BJ (cell line): ENCODE results near the gene OVOL2. TPM values are rescaled to one million over a fixed set of nuclear protein-coding genes. Genes with fewer than 3 reads are reported as not detected.
A peak's percentile ranks its signal among the peaks of the same experiment; 100 is the strongest.

ENCODE experiments used
- CTCF ChIA-PET: fragments of 350-600 bp; formaldehyde crosslinking; extraction: SDS; loops from one replicate; lab custom pipeline; 2021; ENCODE audit warnings: antibody characterized with exemption, inconsistent platforms; lab: Yijun Ruan, JAX
- POLR2A ChIA-PET: fragments of 300-600 bp; sonication (Branson Sonifier 250); formaldehyde crosslinking; extraction: SDS; loops from one replicate; lab custom pipeline; 2021; ENCODE audit warnings: antibody characterized with exemption; lab: Charles Lee
- DNase-seq: peaks from one replicate; pipeline ENCODE4 v3.0.0-alpha.2; 2011; ENCODE audit warnings: low read depth
- H3K27me3 ChIP-seq: 2 replicates; pipeline ENCODE4 v1.6.0; 2011; ENCODE audit warnings: low read length; ENCODE audit not compliant: control insufficient read depth, insufficient read depth
- H3K36me3 ChIP-seq: 2 replicates; pipeline ENCODE4 v1.5.1; 2011; ENCODE audit warnings: low read length; ENCODE audit not compliant: control insufficient read depth, insufficient read depth
- H3K4me3 ChIP-seq: 2 replicates; pipeline ENCODE4 v1.5.1; 2011; ENCODE audit warnings: low read depth, mild to moderate bottlenecking, control low read depth, low read length
- CTCF ChIP-seq: IDR thresholded peaks from 2 replicates; pipeline ENCODE4 v1.5.1; 2011; ENCODE audit warnings: low read depth, mild to moderate bottlenecking, control low read depth, inconsistent platforms, low read length, moderate library complexity; ENCODE audit not compliant: insufficient read depth
- polyA plus RNA-seq: library from polyadenylated mRNA; depleted of rRNA; stranded (reverse); fragments of >200 nt; gene quantifications from 2 replicates; pipeline ENCODE4 v1.2.3, GENCODE V29; 2011

The OVOL2 gene
- polyA plus RNA-seq, 1 experiment, result not detected

GRCh38 chr20:18066421-18067333 lies 9.0 kb upstream of the OVOL2 start:
- Histone ChIP-seq H3K36me3 (no peaks in the 10 kb centered on the region), H3K27me3 (no peaks in the 10 kb centered on the region), H3K4me3 (no peak overlapping the region)
- CTCF ChIA-PET, result no interaction called here
- POLR2A ChIA-PET, result no interaction called here
- TF ChIP-seq CTCF, result 0 out of 2 replicates have a peak, but pooled peaks have one; percentile 13
- no peak for DNase-seq

GRCh38 chr20:18063676-18064075 lies 6.0 kb upstream of the OVOL2 start:
- POLR2A ChIA-PET, result no interaction called here
- no peak for DNase-seq
- CTCF ChIA-PET, result no interaction called here

GRCh38 chr20:18059603-18060002 lies 1.9 kb upstream of the OVOL2 start:
- H3K4me3 ChIP-seq, result no peak overlapping the region
- DNase-seq, result no peak
- H3K27me3 ChIP-seq, result peaks cover 36% of the 10 kb centered on the region
- ChIA-PET POLR2A (no interaction called here), CTCF (no interaction called here)
- TF ChIP-seq CTCF, result no peak
- H3K36me3 ChIP-seq, result no peaks in the 10 kb centered on the region

More at GRCh38 chr20:18063676-18064075, 6.0 kb upstream of the OVOL2 start:
- Histone ChIP-seq H3K4me3 (no peak overlapping the region), H3K36me3 (no peaks in the 10 kb centered on the region), H3K27me3 (peaks cover 6% of the 10 kb centered on the region; the same call in 1 of the 2 replicates)
- no peak for TF ChIP-seq CTCF

- no peak for TF ChIP-seq CTCF
- no peaks in the 10 kb centered on the region for H3K36me3 ChIP-seq
- DNase-seq, result no peak
- ChIA-PET CTCF (no interaction called here), POLR2A (no interaction called here)
- peaks cover 38% of the 10 kb centered on the region for H3K27me3 ChIP-seq
- no peak overlapping the region for H3K4me3 ChIP-seq
Observed at GRCh38 chr20:18058661-18059467, 1.1 kb upstream of the OVOL2 start.

GRCh38 chr20:18057994-18058349 lies 256 bp upstream of the OVOL2 start:
- TF ChIP-seq CTCF, result no peak
- no peak for DNase-seq
- Histone ChIP-seq H3K27me3 (peaks cover 41% of the 10 kb centered on the region), H3K4me3 (no peak overlapping the region), H3K36me3 (no peaks in the 10 kb centered on the region)
- POLR2A ChIA-PET, result no interaction called here
- CTCF ChIA-PET, result no interaction called here
